SK-N-SH (cell line): ENCODE measurements around the gene SUCLG2.

Experiments used
- CTCF ChIP-seq: fragments of 200-600 bp; sonication (generic); IDR thresholded peaks from 2 replicates; pipeline ENCODE4 v1.6.1; 2017; ENCODE audit warnings: antibody characterized with exemption, mild to moderate bottlenecking, moderate library complexity
- ELF1 ChIP-seq: IDR thresholded peaks from 2 replicates; pipeline ENCODE4 v1.4.0; 2012
- EP300 ChIP-seq, 2 experiments: IDR thresholded peaks; 2 replicates each; pipeline versions ENCODE4 v1.4.0 to v1.6.1; 2012; ENCODE audit warnings: borderline replicate concordance in 1 of 2, low read depth in 1 of 2, low read length in 1 of 2
- FOSL2 ChIP-seq: IDR thresholded peaks from 2 replicates; pipeline ENCODE4 v1.4.0; 2012; ENCODE audit warnings: low read depth, mild to moderate bottlenecking, moderate library complexity, borderline replicate concordance
- GABPA ChIP-seq: IDR thresholded peaks from 2 replicates; pipeline ENCODE4 v1.4.0; 2012; ENCODE audit warnings: low read depth, mild to moderate bottlenecking
- POLR2AphosphoS5 ChIP-seq: IDR thresholded peaks from 2 replicates; pipeline ENCODE4 v1.6.1; 2012; ENCODE audit warnings: low read depth, low read length
- RAD21 ChIP-seq: IDR thresholded peaks from 2 replicates; pipeline ENCODE4 v1.6.1; 2012; ENCODE audit warnings: mild to moderate bottlenecking, low read length
- REST ChIP-seq: IDR thresholded peaks from 2 replicates; pipeline ENCODE4 v1.6.1; 2012; ENCODE audit warnings: mild to moderate bottlenecking, low read depth, low read length, moderate library complexity
- SIN3A ChIP-seq: IDR thresholded peaks from 2 replicates; pipeline ENCODE4 v1.6.1; 2012; ENCODE audit warnings: low read depth, mild to moderate bottlenecking, low read length, moderate library complexity, borderline replicate concordance
- TAF1 ChIP-seq: IDR thresholded peaks from 2 replicates; pipeline ENCODE4 v1.6.1; 2012; ENCODE audit warnings: low read depth, mild to moderate bottlenecking, low read length, moderate library complexity, borderline replicate concordance

GRCh38 chr3:67599821-67600220 is 54.6 kb downstream of the SUCLG2 start:
- TF ChIP-seq CTCF (no peak), FOSL2 (no peak), RAD21 (no peak), EP300 (IDR thresholded peaks at IDR 0.05; ENCODE audit: borderline replicate concordance in 1 of 2, low read depth in 1 of 2, low read length in 1 of 2) (no peak), POLR2AphosphoS5 (no peak), TAF1 (no peak), ELF1 (no peak), GABPA (no peak), REST (no peak), SIN3A (no peak)
